Bone marrow (tissue), 2 donors: ENCODE data around the gene PRKAR2B.
"Not testable (repeated sequence)": the region's sequence is repeated elsewhere in the genome, so short reads cannot be mapped to it uniquely, and the experiment has no call there.

Experiments
- DNase-seq, 2 donors: peaks; one replicate each; lab custom pipeline; 2025; lab: John Stamatoyannopoulos, UW

PRKAR2B gene

GRCh38 chr7:107078517-107078966 lies 34.0 kb downstream of the PRKAR2B start:
- no peak for DNase-seq

GRCh38 chr7:107079212-107079940 lies 34.9 kb downstream of the PRKAR2B start:
- DNase-seq, result no peak

- no peak for DNase-seq
Observed at GRCh38 chr7:107080099-107080505, 35.6 kb downstream of the PRKAR2B start.

GRCh38 chr7:107080533-107080932 lies 36.0 kb downstream of the PRKAR2B start:
- no peak for DNase-seq

- DNase-seq, result no peak
Observed at GRCh38 chr7:107085180-107085579, 40.7 kb downstream of the PRKAR2B start.

- DNase-seq, result no peak
Observed at GRCh38 chr7:107089627-107090026, 45.1 kb downstream of the PRKAR2B start.

- DNase-seq, result no peak
Observed at GRCh38 chr7:107090457-107090856, 46.0 kb downstream of the PRKAR2B start.

GRCh38 chr7:107091306-107091705 lies 46.8 kb downstream of the PRKAR2B start:
- no peak for DNase-seq

GRCh38 chr7:107093671-107094070 lies 49.2 kb downstream of the PRKAR2B start:
- not testable (repeated sequence) for DNase-seq

GRCh38 chr7:107099154-107099553 lies 54.6 kb downstream of the PRKAR2B start:
- not testable (repeated sequence) for DNase-seq

- DNase-seq, result no peak
Observed at GRCh38 chr7:107100824-107101223, 56.3 kb downstream of the PRKAR2B start.

GRCh38 chr7:107103369-107103768 lies 58.9 kb downstream of the PRKAR2B start:
- no peak for DNase-seq

GRCh38 chr7:107104801-107105200 lies 60.3 kb downstream of the PRKAR2B start:
- no peak for DNase-seq

- no peak for DNase-seq
Observed at GRCh38 chr7:107105591-107106245, 61.2 kb downstream of the PRKAR2B start.

GRCh38 chr7:107108793-107109371 lies 64.4 kb downstream of the PRKAR2B start:
- DNase-seq, result no peak

GRCh38 chr7:107109955-107110354 lies 65.5 kb downstream of the PRKAR2B start:
- no peak for DNase-seq

GRCh38 chr7:107111196-107111595 lies 66.7 kb downstream of the PRKAR2B start:
- no peak for DNase-seq

GRCh38 chr7:107113866-107114265 lies 69.4 kb downstream of the PRKAR2B start:
- DNase-seq, result no peak

- DNase-seq, result no peak
Observed at GRCh38 chr7:107115114-107115513, 70.6 kb downstream of the PRKAR2B start.

GRCh38 chr7:107115762-107116540 lies 71.4 kb downstream of the PRKAR2B start:
- DNase-seq, result no peak

- no peak for DNase-seq
Observed at GRCh38 chr7:107118109-107118900, 73.8 kb downstream of the PRKAR2B start.
